ENCODE data around the gene ZNF786. TPM values are rescaled to one million over a fixed set of nuclear protein-coding genes. Genes with fewer than 3 reads are reported as not detected.

The ZNF786 gene
- total RNA-seq, 1 donor from 2014 or later = 5.6 TPM

DNA sequence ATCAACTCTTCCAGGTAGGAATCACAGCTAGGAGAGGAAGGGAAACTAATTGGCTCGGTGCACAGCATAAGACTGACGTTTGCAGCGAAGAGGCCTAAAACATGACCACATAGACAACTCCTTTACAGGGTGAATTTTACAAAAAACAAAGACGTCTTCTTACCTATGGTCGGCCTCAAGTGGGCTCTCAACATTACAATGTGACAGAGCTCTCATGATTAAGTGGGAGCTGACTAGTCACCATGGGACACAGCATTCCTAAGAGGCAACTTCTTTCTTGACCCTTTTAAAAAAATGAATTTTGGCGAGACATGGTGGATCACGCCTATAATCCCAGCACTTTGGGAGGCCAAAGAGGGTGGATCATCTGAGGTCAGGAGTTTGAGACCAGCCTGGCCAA lies 66.9 kb downstream of the ZNF786 start:
- peaks cover 23% of the 10 kb centered on the region for H3K36me3 ChIP-seq
- TF ChIP-seq, protein P1, sequence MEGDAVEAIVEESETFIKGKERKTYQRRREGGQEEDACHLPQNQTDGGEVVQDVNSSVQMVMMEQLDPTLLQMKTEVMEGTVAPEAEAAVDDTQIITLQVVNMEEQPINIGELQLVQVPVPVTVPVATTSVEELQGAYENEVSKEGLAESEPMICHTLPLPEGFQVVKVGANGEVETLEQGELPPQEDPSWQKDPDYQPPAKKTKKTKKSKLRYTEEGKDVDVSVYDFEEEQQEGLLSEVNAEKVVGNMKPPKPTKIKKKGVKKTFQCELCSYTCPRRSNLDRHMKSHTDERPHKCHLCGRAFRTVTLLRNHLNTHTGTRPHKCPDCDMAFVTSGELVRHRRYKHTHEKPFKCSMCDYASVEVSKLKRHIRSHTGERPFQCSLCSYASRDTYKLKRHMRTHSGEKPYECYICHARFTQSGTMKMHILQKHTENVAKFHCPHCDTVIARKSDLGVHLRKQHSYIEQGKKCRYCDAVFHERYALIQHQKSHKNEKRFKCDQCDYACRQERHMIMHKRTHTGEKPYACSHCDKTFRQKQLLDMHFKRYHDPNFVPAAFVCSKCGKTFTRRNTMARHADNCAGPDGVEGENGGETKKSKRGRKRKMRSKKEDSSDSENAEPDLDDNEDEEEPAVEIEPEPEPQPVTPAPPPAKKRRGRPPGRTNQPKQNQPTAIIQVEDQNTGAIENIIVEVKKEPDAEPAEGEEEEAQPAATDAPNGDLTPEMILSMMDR (IDR thresholded peaks at IDR 0.05) = no peak
- H3K4me1 ChIP-seq = peaks cover 18% of the 10 kb centered on the region
- no peaks in the 10 kb centered on the region for H3K27me3 ChIP-seq
- DNase-seq = no peak
- no peak overlapping the region for H3K4me3 ChIP-seq
- intact Hi-C loops (cut with DNase I) = no loop called here
- no peaks in the 10 kb centered on the region for H3K9me3 ChIP-seq
- ATAC-seq = no peak
- no peak overlapping the region for H3K27ac ChIP-seq

DNA sequence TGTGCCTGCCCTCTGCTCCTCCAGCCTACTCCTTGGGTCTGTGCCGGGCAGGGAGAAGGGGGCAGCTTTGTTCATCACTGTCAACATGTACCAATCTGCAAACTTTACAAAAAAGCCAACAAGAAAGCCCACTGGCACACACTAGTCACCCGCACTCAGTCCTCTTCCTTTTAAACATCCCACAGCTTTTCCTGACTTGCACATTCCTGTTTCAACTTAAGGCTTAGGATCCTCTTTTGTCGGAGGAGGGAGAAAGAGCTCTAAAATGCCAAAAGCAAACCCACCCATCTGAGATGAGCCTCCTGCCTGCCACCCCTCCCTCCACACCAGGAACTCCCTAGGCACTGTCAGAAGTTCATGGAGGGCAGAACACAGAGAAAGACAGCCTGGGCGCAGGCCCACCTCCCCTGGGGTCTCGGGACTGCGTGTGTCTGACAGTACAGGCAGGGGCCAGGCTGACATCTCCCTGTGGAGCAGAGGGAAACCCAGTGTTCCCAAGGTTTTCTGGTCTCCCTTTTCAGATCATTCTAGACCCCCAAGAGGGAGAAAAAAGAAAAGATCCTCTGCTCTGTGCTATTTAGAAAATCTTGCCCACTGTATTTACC lies 67.7 kb downstream of the ZNF786 start:
- intact Hi-C loops (cut with DNase I) = no loop called here
- no peak for ATAC-seq
- peaks cover 18% of the 10 kb centered on the region for H3K4me1 ChIP-seq

DNA sequence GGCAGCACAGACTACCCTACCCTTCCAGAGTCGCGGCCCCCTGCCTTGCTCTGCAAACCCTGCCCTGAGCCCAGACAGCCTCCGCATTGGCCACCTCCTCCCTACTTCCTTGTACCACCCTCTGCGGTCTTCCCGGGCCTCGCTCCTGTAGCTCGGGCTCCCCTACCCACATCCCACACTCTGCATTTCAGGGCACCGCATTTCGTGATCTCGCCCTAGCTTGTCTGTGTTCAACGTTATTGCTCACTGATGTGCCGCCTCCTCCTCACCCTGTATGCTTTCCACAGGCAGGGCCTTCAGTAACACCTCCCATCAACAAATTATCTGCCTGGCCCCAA lies 68.8 kb downstream of the ZNF786 start:
- H3K4me3 ChIP-seq = no peak overlapping the region
- intact Hi-C loops (cut with DNase I) = no loop called here
- DNase-seq = no peak
- ATAC-seq = no peak
- TF ChIP-seq, protein P1 (IDR thresholded peaks at IDR 0.05) = no peak
- peaks cover 10% of the 10 kb centered on the region for H3K4me1 ChIP-seq
- H3K9me3 ChIP-seq = no peaks in the 10 kb centered on the region
- H3K27me3 ChIP-seq = no peaks in the 10 kb centered on the region
- peaks cover 39% of the 10 kb centered on the region for H3K36me3 ChIP-seq
- H3K27ac ChIP-seq = no peak overlapping the region

More for the DNA sequence above, 67.7 kb downstream of the ZNF786 start:
- H3K27me3 ChIP-seq = no peaks in the 10 kb centered on the region
- no peak for DNase-seq
- no peaks in the 10 kb centered on the region for H3K9me3 ChIP-seq
- no peak overlapping the region for H3K4me3 ChIP-seq
- H3K27ac ChIP-seq = no peak overlapping the region
- TF ChIP-seq, protein P1 (IDR thresholded peaks at IDR 0.05) = no peak
- peaks cover 31% of the 10 kb centered on the region for H3K36me3 ChIP-seq

DNA sequence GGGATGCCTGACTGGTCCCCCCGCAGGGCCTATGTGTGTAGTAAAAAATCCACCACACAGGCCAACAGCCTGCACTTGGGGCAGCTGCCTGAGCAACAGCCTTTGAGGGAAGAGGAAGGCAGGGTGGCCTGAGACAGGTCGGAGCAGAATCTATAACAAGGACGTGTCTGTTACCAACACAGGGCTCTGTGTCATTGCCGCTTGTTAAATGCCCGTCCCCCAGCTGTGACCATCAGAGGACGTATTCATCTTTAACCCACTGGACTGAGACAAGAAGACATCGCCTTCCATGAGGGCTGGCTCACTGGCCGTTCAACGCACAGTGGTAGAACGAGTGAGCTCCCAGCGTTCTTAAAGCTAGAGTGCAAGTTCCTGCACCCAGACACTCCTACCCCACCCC lies 70.0 kb downstream of the ZNF786 start:
- no peaks in the 10 kb centered on the region for H3K9me3 ChIP-seq
- no peak overlapping the region for H3K27ac ChIP-seq
- H3K36me3 ChIP-seq = peaks cover 51% of the 10 kb centered on the region
- ATAC-seq = no peak
- no peak for DNase-seq
- H3K4me3 ChIP-seq = no peak overlapping the region
- H3K4me1 ChIP-seq = no peaks in the 10 kb centered on the region
- no peaks in the 10 kb centered on the region for H3K27me3 ChIP-seq
- intact Hi-C loops (cut with DNase I) = no loop called here
- TF ChIP-seq, protein P1 (IDR thresholded peaks at IDR 0.05) = no peak

Other genes with a start within 250 kb of the ZNF786 start
- 3.7 TPM for gene EZH2, start 206.4 kb downstream of the ZNF786 start, total RNA-seq
- gene PDIA4, start 62.2 kb downstream of the ZNF786 start, total RNA-seq = 117 TPM
- 1.4 TPM for gene ZNF425, start 35.6 kb upstream of the ZNF786 start, total RNA-seq
- gene ZNF398, start 56.7 kb upstream of the ZNF786 start, total RNA-seq = 14.5 TPM
- gene ZNF282, start 104.8 kb upstream of the ZNF786 start, total RNA-seq = 23.3 TPM
- 10.2 TPM for gene ZNF212, start 148.9 kb upstream of the ZNF786 start, total RNA-seq
- gene ZNF783, start 171.5 kb upstream of the ZNF786 start, total RNA-seq = 18.8 TPM